Measurements from ENCODE around the gene MTERF4.

MTERF4 gene

GRCh38 chr2:241067501-241068135, 34.5 kb downstream of the MTERF4 start:
- no peak for DNase-seq

DNA sequence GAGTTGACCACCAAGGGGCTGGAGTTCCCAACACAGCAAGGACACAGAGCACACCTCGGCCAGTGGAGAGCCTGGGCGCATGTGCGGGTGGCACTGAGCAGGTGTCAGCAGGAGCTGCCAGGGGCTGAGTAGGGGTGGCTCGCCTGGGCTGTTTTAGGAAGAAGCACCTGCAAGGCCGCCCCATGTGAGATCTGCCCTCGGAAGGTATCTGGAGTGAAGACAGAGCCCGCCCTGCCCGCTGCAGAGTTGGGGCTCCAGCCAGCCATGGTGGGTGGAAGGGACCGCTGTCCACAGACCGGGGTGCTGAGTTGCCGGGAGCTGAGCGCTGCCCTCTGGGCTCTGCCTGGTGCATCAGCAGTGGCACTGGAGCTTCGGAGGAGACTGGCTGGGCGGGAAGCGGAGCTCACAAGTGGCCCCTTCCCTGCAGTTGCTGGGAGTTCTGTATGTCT, 35.2 kb downstream of the MTERF4 start:
- no peak for DNase-seq

DNA sequence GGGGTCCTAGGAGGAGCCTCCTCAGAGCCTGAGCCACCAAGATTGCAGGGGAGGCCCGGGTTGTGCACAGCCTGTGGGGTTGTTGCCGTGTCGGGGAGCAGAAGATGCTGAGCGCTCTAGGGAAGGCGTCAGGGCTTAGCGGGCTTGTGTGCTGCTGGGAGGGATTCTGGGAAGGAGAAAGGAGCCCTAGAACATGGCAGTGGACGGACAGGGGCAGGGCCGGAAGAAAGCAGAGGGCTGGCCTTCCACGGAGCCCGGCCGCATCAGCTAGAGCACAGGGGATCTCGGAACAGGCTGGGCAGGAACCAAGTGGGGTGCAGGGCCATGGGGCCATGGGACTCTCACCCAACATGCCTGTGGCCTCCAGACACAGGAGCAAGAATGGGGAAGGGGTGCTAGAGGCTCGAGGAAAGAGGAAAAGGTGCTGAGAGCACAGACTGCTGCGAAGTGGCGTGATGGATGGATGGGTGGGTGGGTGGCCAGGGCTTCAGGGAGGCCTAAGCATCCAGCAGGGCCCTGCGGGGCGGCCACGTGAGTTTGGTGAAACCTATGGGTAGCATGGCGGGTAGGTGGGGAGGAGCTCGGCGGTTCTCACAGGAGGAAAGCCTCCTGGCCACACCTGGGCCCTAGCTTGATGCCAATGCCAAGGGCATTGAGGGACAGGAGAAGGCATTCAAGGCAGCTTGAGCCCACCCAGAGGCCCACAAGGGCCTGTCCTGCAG, 35.8 kb downstream of the MTERF4 start:
- no peak for DNase-seq

DNA sequence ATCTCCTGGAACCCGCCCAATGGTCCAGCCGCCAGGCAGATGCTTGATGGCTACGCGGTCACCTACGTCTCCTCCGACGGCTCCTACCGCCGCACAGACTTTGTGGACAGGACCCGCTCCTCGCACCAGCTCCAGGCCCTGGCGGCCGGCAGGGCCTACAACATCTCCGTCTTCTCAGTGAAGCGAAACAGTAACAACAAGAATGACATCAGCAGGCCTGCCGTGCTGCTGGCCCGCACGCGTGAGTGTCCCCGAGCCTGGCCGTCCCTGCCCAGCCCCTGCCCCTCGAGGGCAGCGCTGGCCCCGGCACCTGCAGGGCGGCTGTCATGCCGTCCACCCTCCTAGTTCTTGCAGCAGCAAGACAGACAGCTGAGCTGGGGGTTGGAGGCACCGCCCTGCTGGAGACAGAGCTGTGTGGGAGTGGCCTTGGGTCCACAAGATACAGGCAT, 36.7 kb downstream of the MTERF4 start:
- no peak for DNase-seq

DNA sequence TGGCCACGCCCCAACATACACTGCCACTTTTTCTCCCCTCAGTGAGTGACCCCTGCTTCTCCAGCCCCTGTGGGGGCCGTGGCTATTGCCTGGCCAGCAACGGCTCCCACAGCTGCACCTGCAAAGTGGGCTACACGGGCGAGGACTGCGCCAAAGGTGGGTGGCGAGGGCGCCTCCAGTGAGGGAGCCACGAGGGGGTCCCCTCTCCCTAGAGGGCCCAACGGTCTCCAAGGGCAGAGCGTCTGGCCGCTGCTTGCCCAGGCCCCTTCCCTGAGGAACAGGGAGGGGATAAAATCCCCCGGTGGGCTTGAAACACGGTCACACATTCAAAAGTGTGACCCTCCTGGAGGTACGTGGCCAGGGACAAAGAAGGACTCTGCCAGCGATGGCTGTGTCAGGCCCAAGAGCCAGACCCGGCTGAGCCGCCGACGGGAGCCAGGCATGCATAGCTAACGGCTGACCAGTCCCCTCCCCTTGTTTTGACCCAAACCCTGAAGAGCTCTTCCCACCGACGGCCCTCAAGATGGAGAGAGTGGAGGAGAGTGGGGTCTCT, 37.2 kb downstream of the MTERF4 start:
- no peak for DNase-seq

DNA sequence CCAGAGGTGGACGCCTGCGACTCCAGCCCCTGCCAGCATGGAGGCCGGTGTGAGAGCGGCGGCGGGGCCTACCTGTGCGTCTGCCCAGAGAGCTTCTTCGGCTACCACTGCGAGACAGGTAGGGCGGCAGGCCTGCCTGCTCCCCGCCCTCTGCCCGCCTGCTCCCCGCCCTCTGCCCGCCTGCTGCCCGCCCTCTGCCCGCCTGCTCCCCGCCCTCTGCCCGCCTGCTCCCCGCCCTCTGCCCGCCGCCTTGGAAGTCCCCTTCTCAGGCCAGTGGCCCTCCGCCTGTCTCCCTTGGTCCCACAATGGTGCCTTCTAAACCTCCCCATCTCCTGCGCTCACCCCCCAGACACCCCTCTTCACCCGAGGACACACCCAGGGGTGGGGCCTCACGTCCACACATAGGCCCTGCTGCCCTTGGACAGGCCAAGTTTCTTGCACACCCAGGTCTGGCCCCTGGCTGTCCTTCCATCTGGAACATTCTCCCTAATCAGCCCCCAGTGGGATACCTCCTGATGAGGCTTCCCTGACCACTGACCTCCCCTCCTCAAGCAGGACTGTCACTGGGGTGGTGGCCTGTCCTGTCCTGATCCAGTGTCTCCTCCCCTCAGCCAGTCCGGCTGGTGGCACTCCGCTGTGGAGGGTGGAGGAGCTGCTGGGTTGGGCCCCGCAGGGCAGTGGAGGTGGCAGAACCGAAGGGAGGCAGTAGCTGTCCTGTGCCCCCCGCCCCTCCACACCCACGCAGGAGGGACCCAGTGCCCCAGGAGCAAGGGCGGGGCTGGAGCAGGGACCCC, 37.9 kb downstream of the MTERF4 start:
- DNase-seq = no peak

- no peak for DNase-seq
Measured at GRCh38 chr2:241063587-241063986, 38.5 kb downstream of the MTERF4 start.

GRCh38 chr2:241063093-241063551, 39.0 kb downstream of the MTERF4 start:
- no peak for DNase-seq

- DNase-seq = no peak
Measured at GRCh38 chr2:241062389-241063092, 39.5 kb downstream of the MTERF4 start.

DNA sequence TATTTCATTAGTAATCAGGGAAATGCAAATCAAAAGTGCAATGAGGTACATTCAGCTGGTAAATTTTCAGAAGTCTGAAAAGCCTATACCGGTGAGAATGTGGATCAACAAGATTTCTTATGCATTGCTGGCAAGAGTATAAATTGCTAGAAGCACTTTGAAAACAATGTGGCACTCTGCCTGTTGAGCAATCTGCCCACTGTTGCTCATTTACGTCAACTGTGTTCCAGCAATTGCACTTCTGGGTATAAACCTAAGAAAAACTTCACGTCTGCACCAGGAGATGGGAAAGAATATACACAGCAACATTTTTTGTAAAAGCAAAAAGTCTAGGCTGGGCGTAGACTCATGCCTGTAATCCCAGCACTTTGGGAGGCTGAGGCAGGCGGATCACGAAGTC, 40.8 kb downstream of the MTERF4 start:
- no peak for DNase-seq

- no peak for DNase-seq
Measured at GRCh38 chr2:241053576-241054251, 48.4 kb downstream of the MTERF4 start.

GRCh38 chr2:241052677-241053360, 49.3 kb downstream of the MTERF4 start:
- no peak for DNase-seq

DNA sequence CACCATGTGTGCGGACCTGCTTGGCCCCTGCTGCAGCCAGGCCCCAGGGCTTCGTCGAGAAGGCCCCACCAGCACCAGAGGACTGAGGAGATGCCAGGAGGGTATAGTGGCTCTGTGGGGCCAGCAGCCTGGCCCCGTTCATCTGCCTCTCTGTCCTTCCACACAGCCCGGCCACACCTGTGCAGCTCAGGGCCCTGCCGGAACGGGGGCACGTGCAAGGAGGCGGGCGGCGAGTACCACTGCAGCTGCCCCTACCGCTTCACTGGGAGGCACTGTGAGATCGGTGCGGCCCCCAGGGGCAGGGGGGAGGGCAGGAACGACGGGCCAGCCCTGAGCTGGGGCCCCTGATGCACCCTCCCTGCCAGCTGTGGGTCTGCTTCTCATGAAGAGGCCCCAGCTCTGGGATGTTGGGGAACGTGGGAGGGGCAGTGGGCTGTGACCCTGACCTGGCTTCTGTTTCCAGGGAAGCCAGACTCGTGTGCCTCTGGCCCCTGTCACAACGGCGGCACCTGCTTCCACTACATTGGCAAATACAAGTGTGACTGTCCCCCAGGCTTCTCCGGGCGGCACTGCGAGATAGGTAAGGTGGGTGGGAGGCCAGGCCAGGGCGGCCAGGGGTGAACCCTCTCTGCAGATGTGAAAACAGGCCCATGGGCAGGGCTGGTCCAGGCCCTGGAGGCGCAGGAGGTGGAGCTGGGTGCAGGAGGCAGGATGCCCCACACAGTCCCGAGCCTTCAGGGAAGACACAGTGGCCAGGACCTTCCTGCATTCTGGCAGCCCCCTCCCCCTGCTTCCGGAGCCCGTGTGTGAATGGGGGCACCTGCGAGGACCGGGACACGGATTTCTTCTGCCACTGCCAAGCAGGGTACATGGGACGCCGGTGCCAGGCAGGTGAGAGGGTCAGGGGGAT, 50.3 kb downstream of the MTERF4 start:
- no peak for DNase-seq

GRCh38 chr2:241050624-241051577, 51.2 kb downstream of the MTERF4 start:
- no peak for DNase-seq

- no peak for DNase-seq
Measured at GRCh38 chr2:241049739-241050623, 52.1 kb downstream of the MTERF4 start.

DNA sequence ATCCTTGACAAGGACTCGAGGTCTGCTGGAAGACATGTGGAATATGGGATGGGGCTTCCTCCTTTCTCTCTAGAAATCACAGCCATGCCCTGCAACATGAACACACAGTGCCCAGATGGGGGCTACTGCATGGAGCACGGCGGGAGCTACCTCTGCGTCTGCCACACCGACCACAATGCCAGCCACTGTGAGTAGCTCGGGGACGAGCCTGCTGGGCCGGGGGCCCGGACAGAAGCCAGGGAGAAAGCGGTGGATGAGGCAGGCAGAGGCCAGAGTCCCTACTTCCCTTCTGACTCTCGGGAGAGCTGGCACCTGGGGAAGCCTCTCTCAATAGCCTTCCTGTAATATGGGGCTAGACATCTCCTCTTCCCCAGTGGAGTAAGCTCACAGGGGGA, 53.1 kb downstream of the MTERF4 start:
- DNase-seq = no peak

DNA sequence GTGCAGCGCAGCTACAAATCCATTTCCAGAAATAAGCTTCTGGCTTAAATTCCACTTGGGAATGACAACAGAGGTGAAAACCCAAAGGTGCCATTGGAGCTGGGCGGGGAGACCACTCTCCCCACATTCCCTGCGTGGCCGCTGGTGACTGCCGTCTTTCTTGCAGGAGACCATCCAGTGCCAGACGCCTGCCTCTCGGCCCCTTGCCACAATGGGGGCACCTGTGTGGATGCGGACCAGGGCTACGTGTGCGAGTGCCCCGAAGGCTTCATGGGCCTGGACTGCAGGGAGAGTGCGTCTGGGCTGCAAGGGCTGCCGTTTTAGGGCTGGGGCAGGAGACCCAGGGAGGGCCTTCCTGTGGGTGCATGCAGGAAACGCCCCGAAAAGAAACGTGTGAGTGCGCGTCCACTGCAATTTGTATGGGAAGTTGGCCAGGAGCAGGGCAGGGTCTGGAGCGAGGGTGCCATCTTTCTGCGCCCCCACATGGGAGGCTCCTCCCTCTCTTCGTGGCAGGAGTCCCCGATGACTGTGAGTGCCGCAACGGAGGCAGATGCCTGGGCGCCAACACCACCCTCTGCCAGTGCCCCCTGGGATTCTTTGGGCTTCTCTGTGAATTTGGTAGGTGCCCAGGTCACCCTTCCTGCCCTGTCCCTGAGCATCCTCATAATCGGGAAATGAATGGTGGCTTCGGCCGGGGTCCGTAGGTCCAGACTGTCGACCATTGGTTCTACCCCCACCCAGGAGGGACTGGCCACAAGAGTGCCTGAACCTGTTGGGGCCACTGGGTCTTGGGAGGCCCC, 53.7 kb downstream of the MTERF4 start:
- DNase-seq = no peak

Measured in NCI-H748 treated with DMSO at 0.1 percent for 48 hours (cell line).